CD4-positive, alpha-beta T cell (primary cell): ENCODE data around the gene PRKG1. TPM values are rescaled to one million over a fixed set of nuclear protein-coding genes. Genes with fewer than 3 reads are reported as not detected.

Experiments
- ATAC-seq: fragments of 200-7000 bp; cut with Tn5 transposase; one replicate; pipeline ENCODE4 v1.10.0; 2022; ENCODE audit warnings: mild to moderate bottlenecking; ENCODE audit not compliant: poor library complexity
- CTCF ChIA-PET: fragments of 350-600 bp; sonication (Branson Sonifier 250); formaldehyde crosslinking; loops from one replicate; lab custom pipeline; 2021; ENCODE audit warnings: antibody characterized with exemption, inconsistent platforms; lab: Charles Lee
- POLR2A ChIA-PET: fragments of 350-600 bp; sonication (Branson Sonifier 250); formaldehyde crosslinking; loops from one replicate; lab custom pipeline; 2021; ENCODE audit warnings: antibody characterized with exemption, inconsistent platforms; lab: Charles Lee
- DNase-seq, 14 experiments: peaks; one replicate each; pipeline ENCODE4 v3.0.0-alpha.2; 2013 to 2020; ENCODE audit warnings: mixed read lengths in 2 of 14
- H3K27ac ChIP-seq, 2 donors: one replicate each; pipeline versions ENCODE4 v1.5.1 to v1.7.0; 2013; ENCODE audit warnings: low read length in 2 of 2, low read depth in 1 of 2, mild to moderate bottlenecking in 1 of 2
- H3K27me3 ChIP-seq, 2 experiments: 1 replicate in 1 of 2; 2 replicates in 1 of 2; pipeline versions ENCODE4 v1.6.1 to v1.7.0; 2013; ENCODE audit warnings: low read length in 2 of 2, control low read depth in 1 of 2, mild to moderate bottlenecking in 1 of 2, moderate library complexity in 1 of 2; ENCODE audit not compliant: insufficient read depth in 2 of 2, control insufficient read depth in 1 of 2
- H3K36me3 ChIP-seq: one replicate; pipeline ENCODE4 v1.6.1; 2013; ENCODE audit warnings: low read length, control low read depth; ENCODE audit not compliant: insufficient read depth
- H3K4me1 ChIP-seq: one replicate; pipeline ENCODE4 v1.6.1; 2013; ENCODE audit warnings: low read length, control low read depth; ENCODE audit not compliant: insufficient read depth
- H3K4me3 ChIP-seq: one replicate; pipeline ENCODE4 v1.5.1; 2013; ENCODE audit warnings: mild to moderate bottlenecking, low read length, moderate library complexity
- H3K9me3 ChIP-seq, 2 experiments: 1 replicate in 1 of 2; 2 replicates in 1 of 2; pipeline versions ENCODE4 v1.6.1 to v1.7.0; 2013; ENCODE audit warnings: low read length in 2 of 2, mild to moderate bottlenecking in 2 of 2, control low read depth in 1 of 2, moderate library complexity in 1 of 2; ENCODE audit not compliant: control insufficient read depth in 1 of 2, insufficient read depth in 1 of 2
- H3K27ac Mint-ChIP-seq: one replicate; pipeline ENCODE4 v1.8.0; 2020; ENCODE audit warnings: mixed read lengths
- H3K27me3 Mint-ChIP-seq: one replicate; pipeline ENCODE4 v1.8.0; 2021; ENCODE audit warnings: mixed read lengths
- H3K36me3 Mint-ChIP-seq: one replicate; pipeline ENCODE4 v1.8.0; 2021; ENCODE audit warnings: low read depth, mixed read lengths
- H3K4me1 Mint-ChIP-seq: one replicate; pipeline ENCODE4 v1.8.0; 2021; ENCODE audit warnings: low read depth, mixed read lengths
- H3K4me3 Mint-ChIP-seq: one replicate; pipeline ENCODE4 v1.8.0; 2020; ENCODE audit warnings: mild to moderate bottlenecking, mixed read lengths
- H3K9me3 Mint-ChIP-seq: one replicate; pipeline ENCODE4 v1.8.0; 2020; ENCODE audit warnings: mixed read lengths
- intact Hi-C, 2 experiments: fragments of 100-400 bp; cut with DNase I in 1 of 2; cut with micrococcal nuclease in 1 of 2; formaldehyde crosslinking; loops; one replicate each; pipeline versions ENCODE4 v1.15.1 to v1.9.0; 2023 to 2025; cut with DNase I, micrococcal nuclease
- total RNA-seq, 174 experiments: library from RNA in 2 of 174; stranded (reverse) in 2 of 174; gene quantifications; one replicate each; pipeline ENCODE4 v1.2.3 and lab custom pipeline; 2021 to 2026
- TF ChIP-seq, protein P1 (sequence below): fragments of 200-600 bp; IDR thresholded peaks from one replicate; pipeline ENCODE4 v1.8.0; 2022; ENCODE audit warnings: antibody characterized with exemption, mild to moderate bottlenecking

PRKG1 gene
- total RNA-seq, 2 experiments from 2014 or later: 0.31 TPM; not detected in 1

DNA sequence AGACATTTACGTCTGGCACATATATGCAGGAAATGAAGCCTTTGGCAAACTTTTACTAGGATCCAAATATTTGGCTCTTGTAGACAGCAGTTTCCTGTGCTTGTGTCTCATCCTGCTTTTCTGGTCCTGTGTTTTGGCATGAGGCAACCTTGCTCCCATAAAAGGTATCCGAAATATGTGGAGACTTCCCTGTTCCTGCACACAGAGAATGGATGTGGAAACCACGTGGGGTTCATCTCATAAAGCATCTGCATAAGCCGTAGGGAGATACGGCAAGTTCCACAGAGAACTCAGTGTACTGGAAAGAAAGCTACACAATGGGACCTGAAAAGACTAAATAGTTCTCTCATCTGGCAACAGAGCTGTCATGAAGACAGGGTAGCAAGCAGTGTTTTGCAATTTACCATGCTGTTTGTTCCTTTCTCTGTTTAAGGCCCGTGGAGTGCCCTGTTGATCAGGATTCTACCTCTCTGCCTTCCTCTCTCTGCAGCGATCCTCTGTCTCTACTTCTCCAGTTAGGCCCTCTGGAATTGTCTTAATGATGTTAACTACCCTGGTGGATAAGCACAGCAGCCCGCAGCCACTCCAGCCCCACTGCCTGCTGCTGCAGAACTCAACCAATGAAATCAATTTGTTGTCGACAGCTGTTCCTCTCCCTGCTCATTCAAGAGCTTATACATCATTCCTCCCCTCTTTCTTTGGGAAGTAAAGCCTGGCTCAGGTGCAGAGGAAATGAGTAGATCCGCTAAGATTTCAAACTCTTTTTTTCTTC, 331.5 kb downstream of the PRKG1 start:
- no peaks in the 10 kb centered on the region for H3K36me3 Mint-ChIP-seq
- ChIA-PET POLR2A (no interaction called here), CTCF (no interaction called here)
- no peaks in the 10 kb centered on the region for H3K4me1 Mint-ChIP-seq
- TF ChIP-seq, protein P1, sequence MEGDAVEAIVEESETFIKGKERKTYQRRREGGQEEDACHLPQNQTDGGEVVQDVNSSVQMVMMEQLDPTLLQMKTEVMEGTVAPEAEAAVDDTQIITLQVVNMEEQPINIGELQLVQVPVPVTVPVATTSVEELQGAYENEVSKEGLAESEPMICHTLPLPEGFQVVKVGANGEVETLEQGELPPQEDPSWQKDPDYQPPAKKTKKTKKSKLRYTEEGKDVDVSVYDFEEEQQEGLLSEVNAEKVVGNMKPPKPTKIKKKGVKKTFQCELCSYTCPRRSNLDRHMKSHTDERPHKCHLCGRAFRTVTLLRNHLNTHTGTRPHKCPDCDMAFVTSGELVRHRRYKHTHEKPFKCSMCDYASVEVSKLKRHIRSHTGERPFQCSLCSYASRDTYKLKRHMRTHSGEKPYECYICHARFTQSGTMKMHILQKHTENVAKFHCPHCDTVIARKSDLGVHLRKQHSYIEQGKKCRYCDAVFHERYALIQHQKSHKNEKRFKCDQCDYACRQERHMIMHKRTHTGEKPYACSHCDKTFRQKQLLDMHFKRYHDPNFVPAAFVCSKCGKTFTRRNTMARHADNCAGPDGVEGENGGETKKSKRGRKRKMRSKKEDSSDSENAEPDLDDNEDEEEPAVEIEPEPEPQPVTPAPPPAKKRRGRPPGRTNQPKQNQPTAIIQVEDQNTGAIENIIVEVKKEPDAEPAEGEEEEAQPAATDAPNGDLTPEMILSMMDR: no peak
- H3K9me3 ChIP-seq: no peaks in the 10 kb centered on the region
- H3K4me1 ChIP-seq: no peaks in the 10 kb centered on the region
- no peak overlapping the region for H3K4me3 Mint-ChIP-seq
- no peaks in the 10 kb centered on the region for H3K27me3 Mint-ChIP-seq
- no peak overlapping the region for H3K4me3 ChIP-seq
- H3K27ac Mint-ChIP-seq: no peak overlapping the region
- H3K27ac ChIP-seq: no peak overlapping the region
- intact Hi-C loops: no loop called here
- H3K27me3 ChIP-seq: no peaks in the 10 kb centered on the region
- no peaks in the 10 kb centered on the region for H3K36me3 ChIP-seq
- DNase-seq (no peak), ATAC-seq (no peak)
- H3K9me3 Mint-ChIP-seq: no peaks in the 10 kb centered on the region

DNA sequence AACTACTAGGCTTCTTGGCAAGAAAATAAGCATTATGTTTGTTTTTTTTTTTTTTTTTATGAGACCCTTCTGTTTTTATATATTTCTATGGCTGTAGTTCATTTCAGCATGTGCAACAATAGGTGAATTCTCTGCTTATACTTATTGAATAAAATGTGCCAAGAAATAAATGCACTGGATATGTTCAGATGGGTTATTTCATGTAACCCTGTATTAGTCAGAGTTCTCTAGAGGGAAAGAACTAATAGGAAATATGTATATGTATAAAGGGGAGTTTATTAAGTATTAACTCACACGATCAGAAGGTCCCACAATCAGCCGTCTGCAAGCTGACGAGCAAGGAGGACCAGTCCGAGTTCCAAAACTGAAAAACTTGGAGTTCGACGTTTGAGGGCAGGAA, 332.3 kb downstream of the PRKG1 start:
- no peak for ATAC-seq
- Histone ChIP-seq H3K27me3 (no peaks in the 10 kb centered on the region), H3K9me3 (no peaks in the 10 kb centered on the region), H3K36me3 (no peaks in the 10 kb centered on the region), H3K4me3 (no peak overlapping the region), H3K27ac (no peak overlapping the region), H3K4me1 (no peaks in the 10 kb centered on the region)
- H3K27ac Mint-ChIP-seq: no peak overlapping the region
- POLR2A ChIA-PET: no interaction called here
- no peak for DNase-seq
- H3K27me3 Mint-ChIP-seq: no peaks in the 10 kb centered on the region
- no peaks in the 10 kb centered on the region for H3K9me3 Mint-ChIP-seq
- no peaks in the 10 kb centered on the region for H3K4me1 Mint-ChIP-seq
- intact Hi-C loops: no loop called here
- no peaks in the 10 kb centered on the region for H3K36me3 Mint-ChIP-seq
- no peak overlapping the region for H3K4me3 Mint-ChIP-seq
- TF ChIP-seq, protein P1: no peak
- CTCF ChIA-PET: no interaction called here

DNA sequence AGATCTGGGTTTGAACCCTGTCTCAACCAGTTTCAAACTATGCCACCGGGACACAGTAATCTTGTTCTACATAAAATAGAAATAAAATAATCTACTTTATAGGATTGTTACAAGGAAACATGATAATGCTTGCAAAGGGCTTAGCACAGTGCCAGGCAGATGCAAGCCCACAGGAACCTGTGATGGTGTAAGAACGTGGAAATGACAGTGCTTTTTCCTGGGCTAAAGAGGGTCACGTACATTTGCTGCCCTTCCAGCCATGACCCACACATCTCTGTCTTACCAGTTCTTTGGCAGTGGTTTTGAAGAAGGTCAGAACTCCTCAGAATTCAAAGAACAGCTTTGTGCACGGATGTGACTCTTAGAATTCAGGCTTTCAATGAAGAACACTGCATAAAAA, 342.2 kb downstream of the PRKG1 start:
- Histone ChIP-seq H3K27ac (no peak overlapping the region), H3K27me3 (no peaks in the 10 kb centered on the region), H3K36me3 (no peaks in the 10 kb centered on the region), H3K4me1 (no peaks in the 10 kb centered on the region), H3K4me3 (no peak overlapping the region), H3K9me3 (no peaks in the 10 kb centered on the region)
- Mint-ChIP-seq H3K4me3 (no peak overlapping the region), H3K27ac (no peak overlapping the region), H3K9me3 (no peaks in the 10 kb centered on the region), H3K27me3 (no peaks in the 10 kb centered on the region), H3K4me1 (no peaks in the 10 kb centered on the region), H3K36me3 (no peaks in the 10 kb centered on the region)
- ChIA-PET POLR2A (no interaction called here), CTCF (no interaction called here)
- ATAC-seq (no peak), DNase-seq (no peak)
- intact Hi-C loops: no loop called here
- TF ChIP-seq, protein P1: no peak
